NB4 (cell line): ENCODE measurements around the gene PSMD13.

Experiments used
- POLR2A ChIP-seq: IDR thresholded peaks from 2 replicates; pipeline ENCODE4 v1.6.1; 2011; ENCODE audit warnings: mild to moderate bottlenecking; ENCODE audit not compliant: insufficient read length; ENCODE audit errors: extremely low read depth
- TF ChIP-seq, protein P1 (sequence below): IDR thresholded peaks from one replicate; pipeline ENCODE4 v1.5.1; 2012; ENCODE audit warnings: low read depth, low read length

DNA sequence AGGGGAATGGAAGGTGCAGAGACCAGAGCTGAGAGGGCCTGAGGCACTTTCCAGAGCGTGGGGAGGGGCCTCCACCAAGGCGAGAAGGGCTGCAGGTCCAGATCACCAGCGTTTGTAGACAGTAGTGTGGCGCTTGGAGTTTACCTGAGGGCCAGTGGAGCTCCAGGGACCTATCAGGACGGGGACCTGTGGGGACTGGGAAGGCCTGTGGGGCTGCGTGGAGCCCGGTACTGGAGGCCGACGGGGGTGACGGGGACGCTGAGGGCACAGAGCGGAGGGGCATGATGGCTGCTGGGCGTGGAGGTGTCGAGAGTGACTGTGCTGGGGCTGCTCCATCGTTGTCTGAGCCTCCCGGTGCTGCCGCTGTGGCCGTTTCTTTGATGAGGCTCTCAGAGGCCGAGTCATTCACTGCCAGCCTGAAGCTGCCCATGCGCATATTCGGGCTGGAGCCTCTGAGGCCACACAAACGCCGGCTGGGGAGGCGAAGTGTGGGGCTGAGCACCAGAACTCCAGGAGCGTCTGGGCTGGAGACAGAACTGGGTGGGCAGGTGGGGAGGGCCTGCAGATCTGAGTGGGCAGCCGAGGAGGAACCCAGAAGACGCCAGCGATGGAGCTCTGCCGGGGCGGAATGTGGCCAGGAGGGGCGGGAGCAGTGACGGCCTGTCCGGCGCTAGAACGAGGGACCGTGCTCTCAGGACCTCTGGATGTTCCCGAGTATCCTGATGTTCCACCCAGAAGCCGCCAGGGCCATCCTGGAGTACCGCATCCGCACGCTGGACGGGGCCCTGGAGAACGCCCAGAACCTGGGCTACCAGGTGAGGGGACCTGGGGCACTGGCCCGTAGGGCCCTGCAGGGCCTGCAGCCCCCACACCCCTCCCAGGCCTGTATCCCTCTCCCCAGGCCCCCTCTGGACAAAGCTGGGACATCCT lies 54.8 kb downstream of the PSMD13 start:
- TF ChIP-seq, protein P1, sequence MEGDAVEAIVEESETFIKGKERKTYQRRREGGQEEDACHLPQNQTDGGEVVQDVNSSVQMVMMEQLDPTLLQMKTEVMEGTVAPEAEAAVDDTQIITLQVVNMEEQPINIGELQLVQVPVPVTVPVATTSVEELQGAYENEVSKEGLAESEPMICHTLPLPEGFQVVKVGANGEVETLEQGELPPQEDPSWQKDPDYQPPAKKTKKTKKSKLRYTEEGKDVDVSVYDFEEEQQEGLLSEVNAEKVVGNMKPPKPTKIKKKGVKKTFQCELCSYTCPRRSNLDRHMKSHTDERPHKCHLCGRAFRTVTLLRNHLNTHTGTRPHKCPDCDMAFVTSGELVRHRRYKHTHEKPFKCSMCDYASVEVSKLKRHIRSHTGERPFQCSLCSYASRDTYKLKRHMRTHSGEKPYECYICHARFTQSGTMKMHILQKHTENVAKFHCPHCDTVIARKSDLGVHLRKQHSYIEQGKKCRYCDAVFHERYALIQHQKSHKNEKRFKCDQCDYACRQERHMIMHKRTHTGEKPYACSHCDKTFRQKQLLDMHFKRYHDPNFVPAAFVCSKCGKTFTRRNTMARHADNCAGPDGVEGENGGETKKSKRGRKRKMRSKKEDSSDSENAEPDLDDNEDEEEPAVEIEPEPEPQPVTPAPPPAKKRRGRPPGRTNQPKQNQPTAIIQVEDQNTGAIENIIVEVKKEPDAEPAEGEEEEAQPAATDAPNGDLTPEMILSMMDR: no peak
- no peak for TF ChIP-seq POLR2A
